ENCODE measurements around the gene PTPRG.

- TF ChIP-seq CTCF (IDR thresholded peaks at IDR 0.05) = no peak
- TF ChIP-seq SIN3A (IDR thresholded peaks at IDR 0.05; ENCODE audit: borderline replicate concordance, insufficient read depth, low read depth, low read length) = no peak
- TF ChIP-seq POLR2AphosphoS5 (IDR thresholded peaks at IDR 0.05; ENCODE audit: low read depth, low read length) = no peak
These were observed 112.3 kb downstream of the PTPRG start for GRCh38 chr3:61673651-61674050.

All from Panc1 (cell line).